Loucy (cell line): Measurements from ENCODE around the gene PPDPF.

Experiments used
- EZH2phosphoT487 ChIP-seq: fragments of 200-600 bp; IDR thresholded peaks from 2 replicates; pipeline ENCODE4 v1.6.1; 2018; ENCODE audit warnings: antibody characterized with exemption, mild to moderate bottlenecking, moderate library complexity, borderline replicate concordance
- TF ChIP-seq, protein P1 (sequence below): fragments of 200-600 bp; sonication (generic); conservative IDR thresholded peaks from 2 replicates; pipeline ENCODE4 v1.5.1; 2014; ENCODE audit warnings: mild to moderate bottlenecking, antibody characterized with exemption, low read length

DNA sequence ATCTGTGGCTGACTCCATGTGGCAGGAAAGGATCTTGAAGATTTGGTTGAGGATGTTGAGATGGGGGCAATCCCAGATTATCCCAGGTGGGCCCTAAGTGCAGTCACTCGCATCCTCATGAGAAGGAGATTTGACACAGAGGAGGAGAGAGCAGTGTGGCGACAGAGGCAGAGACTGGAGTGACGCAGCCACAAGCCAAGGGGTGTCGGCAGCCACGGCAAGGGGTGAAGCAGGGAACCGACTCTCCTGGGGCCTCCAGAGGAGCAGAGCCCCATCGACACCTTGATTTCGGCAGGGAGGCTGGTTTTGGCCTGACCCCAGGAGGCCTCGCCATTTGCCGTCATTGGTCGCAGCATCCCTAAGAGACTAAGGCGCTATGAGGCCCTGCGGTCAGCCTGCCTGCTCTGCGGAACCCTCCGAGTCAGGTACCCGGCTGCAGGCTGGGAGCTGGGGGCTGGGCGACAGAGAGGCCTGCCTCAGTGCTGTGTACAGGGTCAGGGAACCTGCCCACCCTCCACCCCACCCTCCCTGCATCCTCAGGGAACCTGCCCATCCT lies 34.2 kb upstream of the PPDPF start:
- TF ChIP-seq, protein P1, sequence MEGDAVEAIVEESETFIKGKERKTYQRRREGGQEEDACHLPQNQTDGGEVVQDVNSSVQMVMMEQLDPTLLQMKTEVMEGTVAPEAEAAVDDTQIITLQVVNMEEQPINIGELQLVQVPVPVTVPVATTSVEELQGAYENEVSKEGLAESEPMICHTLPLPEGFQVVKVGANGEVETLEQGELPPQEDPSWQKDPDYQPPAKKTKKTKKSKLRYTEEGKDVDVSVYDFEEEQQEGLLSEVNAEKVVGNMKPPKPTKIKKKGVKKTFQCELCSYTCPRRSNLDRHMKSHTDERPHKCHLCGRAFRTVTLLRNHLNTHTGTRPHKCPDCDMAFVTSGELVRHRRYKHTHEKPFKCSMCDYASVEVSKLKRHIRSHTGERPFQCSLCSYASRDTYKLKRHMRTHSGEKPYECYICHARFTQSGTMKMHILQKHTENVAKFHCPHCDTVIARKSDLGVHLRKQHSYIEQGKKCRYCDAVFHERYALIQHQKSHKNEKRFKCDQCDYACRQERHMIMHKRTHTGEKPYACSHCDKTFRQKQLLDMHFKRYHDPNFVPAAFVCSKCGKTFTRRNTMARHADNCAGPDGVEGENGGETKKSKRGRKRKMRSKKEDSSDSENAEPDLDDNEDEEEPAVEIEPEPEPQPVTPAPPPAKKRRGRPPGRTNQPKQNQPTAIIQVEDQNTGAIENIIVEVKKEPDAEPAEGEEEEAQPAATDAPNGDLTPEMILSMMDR = no peak
- no peak for TF ChIP-seq EZH2phosphoT487
